GM18861 (cell line): ENCODE data around the gene SNAPC1.
"Not testable (repeated sequence)": the region's sequence is repeated elsewhere in the genome, so short reads cannot be mapped to it uniquely, and the experiment has no call there.

ENCODE experiments used
- ATAC-seq: cut with Tn5 transposase; IDR thresholded peaks from one replicate; pipeline ENCODE4 v1.9.1; 2021; ENCODE audit not compliant: unreplicated experiment

SNAPC1 gene

DNA sequence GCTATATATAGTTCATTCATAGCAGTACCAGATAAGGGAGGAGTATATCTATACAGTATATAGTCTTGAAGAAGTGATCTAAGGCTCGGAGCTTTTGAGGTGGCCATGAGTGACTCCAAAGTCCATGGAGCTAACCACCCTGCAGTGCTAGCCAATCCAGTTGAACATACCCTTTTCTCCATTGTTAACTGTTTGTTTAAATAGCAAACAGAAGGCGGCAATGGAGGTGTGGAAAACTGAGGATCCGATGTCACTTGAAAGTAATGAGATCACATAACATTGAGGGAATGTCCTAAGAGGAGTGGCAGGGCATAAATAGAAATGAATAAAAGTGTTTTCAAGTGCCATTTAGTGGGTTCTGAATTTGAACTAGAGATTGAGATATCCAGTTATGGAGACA is 12.4 kb upstream of the SNAPC1 start:
- no peak for ATAC-seq

GRCh38 chr14:61750708-61751474 is 11.3 kb upstream of the SNAPC1 start:
- ATAC-seq: peak; percentile 85

- no peak for ATAC-seq
Measured at GRCh38 chr14:61751475-61751989, 10.7 kb upstream of the SNAPC1 start.

GRCh38 chr14:61752626-61753025 is 9.6 kb upstream of the SNAPC1 start:
- peak; percentile 40 for ATAC-seq

DNA sequence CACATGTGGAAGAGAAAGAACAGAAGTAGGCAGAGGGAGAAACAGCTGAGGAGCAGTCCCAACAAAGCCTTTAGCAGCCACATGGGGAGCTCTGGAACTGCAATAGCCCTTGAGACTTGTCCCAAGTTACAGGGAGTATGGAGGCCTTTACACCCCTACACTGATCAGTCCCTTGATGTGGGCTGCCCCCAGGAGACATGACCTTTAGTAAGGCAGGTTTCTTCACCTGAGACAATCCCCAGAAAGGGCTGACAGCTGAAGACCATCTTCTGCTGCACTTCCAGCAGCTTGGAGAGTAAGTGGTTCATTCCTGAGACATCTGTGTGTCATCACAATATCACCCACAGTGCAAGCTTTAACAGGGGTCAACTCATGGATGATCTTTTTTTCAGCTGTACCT is 8.6 kb upstream of the SNAPC1 start:
- ATAC-seq: no peak

GRCh38 chr14:61754627-61755381 is 7.4 kb upstream of the SNAPC1 start:
- ATAC-seq: no peak

- ATAC-seq: not testable (repeated sequence)
Measured at GRCh38 chr14:61755382-61755742, 6.9 kb upstream of the SNAPC1 start.

DNA sequence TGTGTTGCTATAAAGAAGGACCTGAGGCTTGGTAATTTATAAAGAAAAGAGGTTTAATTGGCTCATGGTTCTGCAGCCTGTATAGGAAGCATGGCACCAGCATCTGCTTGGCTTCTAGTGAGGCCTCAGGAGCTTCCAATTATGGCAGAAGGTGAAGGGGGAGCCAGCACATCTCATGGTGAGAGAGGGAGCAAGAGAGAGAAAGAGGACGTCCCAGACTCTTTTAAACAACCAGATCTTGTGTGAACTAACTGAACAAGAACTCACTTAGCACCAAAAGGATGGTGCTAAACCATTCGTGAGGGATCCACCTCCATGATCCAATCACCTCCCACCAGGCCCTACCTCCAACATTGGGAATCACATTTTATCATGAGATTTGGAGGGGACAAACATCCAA is 6.1 kb upstream of the SNAPC1 start:
- ATAC-seq: no peak

DNA sequence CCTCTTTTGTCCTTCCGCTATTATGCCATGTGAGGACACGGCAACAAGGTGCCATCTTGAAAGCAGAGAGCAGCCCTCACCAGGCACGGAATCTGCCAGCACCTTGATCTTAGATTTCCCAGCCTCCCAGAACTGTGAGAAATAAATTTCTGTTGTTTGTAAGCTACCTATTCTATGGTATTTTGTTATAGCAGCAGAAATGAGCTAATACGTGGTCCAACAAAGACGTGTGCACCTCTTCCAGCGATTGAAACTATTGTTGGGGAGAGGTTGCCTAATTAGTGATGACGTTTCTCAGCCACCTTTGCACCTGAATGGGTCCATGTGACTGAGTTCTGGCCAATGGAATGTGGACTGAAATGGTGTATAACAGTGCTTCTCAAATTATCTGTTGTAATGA is 2.3 kb upstream of the SNAPC1 start:
- no peak for ATAC-seq

DNA sequence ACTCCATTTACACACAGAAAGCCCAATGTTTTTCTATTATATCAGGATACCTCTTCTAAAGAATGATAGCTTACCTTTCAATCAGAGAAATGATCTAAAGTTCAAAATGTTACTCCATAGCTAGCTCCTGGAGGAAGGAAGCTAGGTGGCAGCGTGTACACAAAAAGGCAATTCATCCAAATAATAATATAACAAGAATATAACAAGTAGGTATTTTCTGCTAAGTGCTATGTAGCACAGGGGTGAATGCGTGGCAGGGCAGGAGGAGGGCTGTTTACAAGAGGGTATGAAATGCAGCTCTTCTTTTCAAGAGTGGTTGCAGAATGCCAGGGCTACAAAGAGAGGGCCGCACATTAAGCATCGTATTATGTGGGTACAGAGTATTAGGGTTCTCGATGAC is 663 bp upstream of the SNAPC1 start:
- no peak for ATAC-seq

DNA sequence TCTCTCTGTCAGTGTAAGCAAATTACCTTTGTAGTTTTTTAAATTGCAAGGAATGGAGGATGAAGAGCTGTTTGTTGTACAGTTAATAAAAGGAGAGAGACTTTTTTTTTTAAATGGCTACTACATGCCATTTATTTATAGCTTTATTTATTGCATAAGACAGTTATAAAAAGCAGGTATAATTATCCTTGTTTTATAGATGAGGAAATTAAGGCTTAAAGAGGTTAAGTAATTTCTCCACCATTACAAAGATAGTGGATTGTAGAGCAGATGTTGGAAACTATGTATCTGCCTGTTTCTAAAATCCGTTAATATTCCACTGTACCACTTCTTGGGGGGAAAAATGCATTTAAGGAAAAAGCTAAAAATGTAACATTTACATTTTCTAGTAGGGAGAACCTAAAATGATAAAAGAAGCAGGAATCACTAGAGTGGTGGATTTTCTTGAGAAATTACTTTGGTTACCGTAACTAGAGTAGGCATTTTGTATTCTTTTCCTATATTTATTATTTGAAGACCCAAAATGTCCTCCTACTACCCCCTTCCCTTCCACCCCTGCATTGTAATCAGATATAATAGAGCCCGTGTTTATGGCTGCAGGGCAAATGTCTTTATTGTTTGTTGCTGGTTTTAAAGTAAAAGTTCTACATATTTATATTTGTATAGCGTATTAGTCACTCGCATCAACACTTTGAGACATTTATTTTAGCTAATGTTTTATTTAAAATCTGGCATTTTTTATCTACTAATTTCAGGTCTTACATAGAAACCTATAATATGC is 2.3 kb downstream of the SNAPC1 start:
- ATAC-seq: no peak

GRCh38 chr14:61765225-61765943 is 3.2 kb downstream of the SNAPC1 start:
- no peak for ATAC-seq

GRCh38 chr14:61766151-61766550 is 3.9 kb downstream of the SNAPC1 start:
- no peak for ATAC-seq

- no peak for ATAC-seq
Measured at GRCh38 chr14:61768240-61768639, 6.0 kb downstream of the SNAPC1 start.

GRCh38 chr14:61769893-61770292 is 7.7 kb downstream of the SNAPC1 start:
- no peak for ATAC-seq

- ATAC-seq: no peak
Measured at GRCh38 chr14:61774861-61775260, 12.6 kb downstream of the SNAPC1 start.

- ATAC-seq: no peak
Measured at GRCh38 chr14:61780125-61780524, 17.9 kb downstream of the SNAPC1 start.

GRCh38 chr14:61797309-61797708 is 35.1 kb downstream of the SNAPC1 start:
- no peak for ATAC-seq

DNA sequence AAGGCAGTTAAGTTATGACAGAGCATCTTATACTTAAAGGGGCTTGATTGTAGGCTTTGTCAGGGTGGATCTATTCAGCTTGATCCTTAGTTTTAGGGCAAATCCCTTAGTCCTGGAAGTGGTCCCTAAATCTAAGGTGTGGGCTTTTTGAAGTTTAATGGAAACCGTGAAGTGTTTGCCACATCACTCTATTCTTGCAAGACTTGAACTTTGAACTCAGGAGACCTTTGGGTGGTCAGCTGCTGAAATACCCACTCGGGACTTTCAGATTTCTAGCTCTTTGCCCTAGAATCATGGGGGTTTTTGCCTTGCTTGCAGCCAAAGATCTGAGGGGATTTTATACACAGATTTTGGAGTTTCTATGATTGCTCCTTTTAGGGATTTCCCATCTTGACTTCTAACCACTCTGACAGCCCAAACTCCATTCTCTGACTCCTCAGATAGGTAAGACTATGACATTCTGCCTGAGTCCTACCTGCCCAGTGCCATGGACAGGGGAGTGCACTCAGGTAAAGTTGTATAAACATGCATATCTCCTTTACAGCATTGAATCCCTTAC is 39.9 kb downstream of the SNAPC1 start:
- no peak for ATAC-seq

GRCh38 chr14:61803755-61804154 is 41.5 kb downstream of the SNAPC1 start:
- no peak for ATAC-seq

GRCh38 chr14:61805451-61805850 is 43.2 kb downstream of the SNAPC1 start:
- no peak for ATAC-seq
